ES-I3 (cell line): ENCODE measurements around the gene NT5DC1.

Experiments
- H3K36me3 ChIP-seq: 2 replicates; pipeline ENCODE4 v1.6.1; 2013; ENCODE audit warnings: mild to moderate bottlenecking, low read length, control low read depth, moderate library complexity; ENCODE audit not compliant: insufficient read depth
- H3K4me1 ChIP-seq: 2 replicates; pipeline ENCODE4 v1.6.1; 2013; ENCODE audit warnings: mild to moderate bottlenecking, control low read depth, low read length; ENCODE audit not compliant: insufficient read depth
- H3K9ac ChIP-seq: 2 replicates; pipeline ENCODE4 v1.6.1; 2013; ENCODE audit warnings: low read depth, mild to moderate bottlenecking, low read length, moderate library complexity
- H3K9me3 ChIP-seq: 2 replicates; pipeline ENCODE4 v1.6.1; 2013; ENCODE audit warnings: mild to moderate bottlenecking, low read length, moderate library complexity; ENCODE audit not compliant: control insufficient read depth, insufficient read depth

Gene NT5DC1

DNA sequence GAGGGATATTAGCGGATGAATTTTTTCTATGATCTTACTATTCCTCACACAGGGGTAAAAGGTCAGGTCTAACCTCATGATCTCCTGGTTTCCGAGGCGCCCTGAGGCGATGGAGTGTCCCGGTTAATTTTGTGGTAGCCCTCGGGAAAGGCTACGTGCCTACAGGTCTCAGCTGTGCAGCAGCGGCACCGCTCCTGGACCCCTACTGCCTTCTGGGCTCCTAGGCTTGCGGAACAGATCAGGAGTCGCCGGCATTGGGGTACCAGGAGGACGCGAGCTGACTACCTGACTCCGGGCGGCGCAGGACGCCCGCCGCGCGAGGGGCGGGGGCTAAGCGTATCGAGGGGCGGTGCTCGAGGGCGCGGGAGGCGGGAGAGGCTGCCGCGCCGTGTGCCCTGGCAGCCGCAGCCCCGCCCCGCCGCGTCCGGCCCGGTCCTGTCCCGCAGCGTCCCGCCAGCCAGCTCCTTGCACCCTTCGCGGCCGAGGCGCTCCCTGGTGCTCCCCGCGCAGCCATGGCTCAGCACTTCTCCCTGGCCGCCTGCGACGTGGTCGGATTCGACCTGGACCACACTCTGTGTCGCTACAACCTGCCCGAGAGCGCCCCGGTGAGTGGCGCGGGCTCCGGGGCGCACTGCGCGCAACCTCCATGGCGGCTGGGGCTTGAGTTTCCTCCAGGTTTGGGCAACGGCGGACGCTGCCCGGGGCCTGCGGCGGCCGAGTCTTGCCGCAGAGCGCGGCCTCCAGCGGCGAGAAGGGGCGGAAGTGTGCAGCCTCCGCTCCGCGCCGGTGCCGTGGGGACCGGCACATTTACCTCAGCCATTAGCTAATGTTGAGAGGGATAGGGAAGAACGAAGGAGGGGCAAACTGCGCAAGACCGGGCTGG lies at the start of gene NT5DC1:
TSS of gene NT5DC1 (plus strand) at position 435 of the 883 bp plus-strand sequence. CDS start at position 513, 78 bp downstream.
- peak within 1 kb of the TSS; percentile 86 for H3K9ac ChIP-seq
- H3K9me3 ChIP-seq: peaks cover 8% of the 10 kb centered on the region; the same call in 1 of the 2 replicates
- 0 out of 2 replicates have a peak, but pooled peaks cover 3% of the 10 kb centered on the region for H3K36me3 ChIP-seq
- 0 out of 2 replicates have a peak, but pooled peaks cover 15% of the 10 kb centered on the region for H3K4me1 ChIP-seq

DNA sequence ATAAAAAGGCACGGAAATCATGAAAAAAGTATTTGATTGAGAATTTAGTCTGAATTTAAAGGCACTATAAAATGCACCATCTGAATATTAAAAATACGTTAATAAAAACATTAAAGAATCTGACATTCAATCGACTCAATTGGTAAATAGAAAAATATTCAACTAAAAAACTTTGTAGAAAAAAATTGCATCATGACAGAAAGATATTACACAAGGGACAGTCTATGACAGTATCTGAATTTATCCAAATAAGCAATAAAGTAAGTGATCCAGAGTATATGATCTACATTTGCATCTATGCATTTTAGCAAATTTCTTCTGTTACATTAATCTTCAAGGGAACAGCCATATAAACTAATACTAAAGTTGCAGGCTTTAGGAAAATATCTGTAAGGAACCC lies 49.4 kb upstream of the NT5DC1 start:
- Histone ChIP-seq H3K36me3 (no peaks in the 10 kb centered on the region), H3K9ac (no peak overlapping the region)

DNA sequence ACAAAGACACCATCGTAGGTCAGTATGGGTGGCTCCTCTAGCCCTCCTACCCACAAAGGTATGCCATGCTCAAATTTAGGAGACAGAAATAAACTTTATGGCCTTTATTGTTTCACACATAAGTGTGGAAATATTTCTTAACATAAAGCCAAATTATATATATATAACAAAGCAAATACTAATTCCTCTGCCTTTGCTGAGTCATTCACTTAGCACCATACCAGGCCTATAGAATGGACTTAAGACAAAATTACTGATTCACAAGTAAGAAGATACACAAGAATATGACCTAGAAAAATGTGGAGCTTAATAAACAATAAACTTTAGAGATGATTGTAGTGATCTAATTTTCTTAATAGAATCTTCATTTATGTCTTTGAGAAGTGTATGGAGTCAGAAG lies 45.1 kb upstream of the NT5DC1 start:
- Histone ChIP-seq H3K9me3 (no peaks in the 10 kb centered on the region), H3K9ac (no peak overlapping the region), H3K4me1 (no peaks in the 10 kb centered on the region), H3K36me3 (no peaks in the 10 kb centered on the region)

More for the DNA sequence above, 49.4 kb upstream of the NT5DC1 start:
- Histone ChIP-seq H3K4me1 (no peaks in the 10 kb centered on the region), H3K9me3 (no peaks in the 10 kb centered on the region)

DNA sequence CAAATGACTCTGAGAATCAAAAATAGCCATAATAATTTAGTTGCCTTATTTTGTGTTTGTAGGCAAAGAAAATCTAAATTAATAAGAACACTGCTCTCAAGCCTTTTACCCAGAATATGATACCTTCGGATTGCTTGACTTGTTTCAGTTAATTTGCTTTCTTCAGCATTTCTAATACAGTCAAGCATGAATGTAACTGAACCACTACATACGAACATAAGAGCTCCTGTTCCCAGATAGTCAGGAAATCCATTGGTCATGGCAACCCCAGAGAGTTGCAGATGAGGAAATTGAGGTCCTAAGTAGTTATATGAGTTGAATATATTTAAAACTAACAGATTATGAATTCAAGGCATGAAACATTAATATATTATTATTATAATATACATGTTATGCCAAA lies 42.9 kb upstream of the NT5DC1 start:
- H3K9ac ChIP-seq: no peak overlapping the region

DNA sequence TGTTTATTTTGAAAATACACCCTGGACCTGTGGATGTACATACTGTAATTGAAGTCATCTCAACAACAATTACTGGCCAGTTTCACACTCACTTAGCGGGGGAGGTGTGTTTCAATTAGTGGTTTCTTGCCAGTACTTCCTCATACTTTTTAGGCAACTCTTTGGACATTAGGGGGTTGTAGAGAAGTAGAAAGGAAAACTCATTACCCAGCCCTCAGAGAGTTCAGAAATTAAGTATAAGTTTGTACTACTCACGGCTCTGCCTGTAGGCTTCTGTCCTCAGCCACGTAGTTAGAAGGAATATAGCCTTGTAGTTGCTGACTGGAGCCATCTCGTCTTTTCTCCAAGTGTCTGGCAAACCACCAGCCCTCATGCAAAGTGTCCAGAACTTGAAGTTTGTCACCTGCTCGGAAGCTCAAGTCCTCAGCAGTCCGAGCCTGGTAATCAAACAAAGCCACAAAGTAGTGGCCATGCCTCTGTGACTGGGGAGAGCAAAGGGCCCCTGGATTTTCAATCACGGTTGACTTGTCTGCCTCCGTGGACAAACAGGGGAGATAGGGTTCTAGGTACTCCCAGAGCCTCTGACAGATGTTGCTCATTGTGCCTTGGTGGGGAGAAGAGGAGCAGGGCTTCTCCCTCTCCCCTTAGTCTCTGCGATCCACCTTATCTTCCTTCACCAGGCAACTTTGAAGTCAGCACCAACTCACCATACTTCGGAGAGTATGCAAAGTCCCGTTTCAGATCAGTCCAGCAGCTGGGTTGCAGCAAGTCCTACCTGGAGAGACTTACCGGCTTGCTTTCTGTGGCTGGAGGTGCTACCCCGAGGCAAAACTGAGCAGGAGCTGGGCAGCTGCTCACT lies 40.7 kb upstream of the NT5DC1 start:
- Histone ChIP-seq H3K9ac (no peak overlapping the region), H3K4me1 (no peaks in the 10 kb centered on the region), H3K36me3 (no peaks in the 10 kb centered on the region), H3K9me3 (no peaks in the 10 kb centered on the region)

More for the DNA sequence above, 42.9 kb upstream of the NT5DC1 start:
- Histone ChIP-seq H3K36me3 (no peaks in the 10 kb centered on the region), H3K9me3 (no peaks in the 10 kb centered on the region), H3K4me1 (no peaks in the 10 kb centered on the region)

DNA sequence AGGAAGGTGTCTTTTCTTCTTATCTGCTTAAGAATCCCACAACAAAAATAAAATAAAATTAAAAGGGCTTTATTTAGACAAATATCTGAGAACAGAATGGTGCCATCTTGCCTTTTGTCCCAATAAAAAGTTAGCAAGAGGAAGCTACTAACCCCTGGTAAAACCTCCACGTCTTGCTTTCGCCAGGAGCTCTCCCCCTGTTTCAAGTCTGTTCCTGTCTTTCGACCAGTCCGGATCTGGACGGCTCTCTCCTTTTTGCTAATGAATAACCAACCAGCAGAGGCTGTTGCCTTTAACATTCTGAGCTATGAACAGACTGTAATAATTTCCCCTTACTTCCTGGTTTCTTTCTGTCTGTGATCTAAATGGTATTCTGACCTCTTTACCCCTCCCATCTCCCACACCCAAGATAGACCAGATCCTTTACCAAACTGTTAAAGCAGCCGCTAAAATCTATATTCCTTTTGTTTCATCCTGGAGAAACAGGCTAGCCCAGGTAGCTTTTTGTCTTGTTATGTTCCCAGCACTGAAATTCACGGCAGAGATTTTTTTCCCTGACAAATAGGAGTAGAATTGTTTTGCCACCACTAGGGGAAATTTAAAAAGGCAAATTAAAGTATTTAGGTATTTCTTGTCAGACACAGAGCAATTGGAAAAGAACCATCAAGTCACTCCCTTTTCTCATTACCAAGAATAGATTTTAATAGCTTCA lies 39.9 kb upstream of the NT5DC1 start, which contains the start of gene FRK:
TSS of gene FRK (minus strand) at position 320 of the 712 bp plus-strand sequence. CDS start 580 bp downstream, outside the sequence.
- Histone ChIP-seq H3K9me3 (no peaks in the 10 kb centered on the region), H3K4me1 (no peaks in the 10 kb centered on the region), H3K9ac (no peak within 1 kb of the TSS), H3K36me3 (no peaks in the 10 kb centered on the region)

DNA sequence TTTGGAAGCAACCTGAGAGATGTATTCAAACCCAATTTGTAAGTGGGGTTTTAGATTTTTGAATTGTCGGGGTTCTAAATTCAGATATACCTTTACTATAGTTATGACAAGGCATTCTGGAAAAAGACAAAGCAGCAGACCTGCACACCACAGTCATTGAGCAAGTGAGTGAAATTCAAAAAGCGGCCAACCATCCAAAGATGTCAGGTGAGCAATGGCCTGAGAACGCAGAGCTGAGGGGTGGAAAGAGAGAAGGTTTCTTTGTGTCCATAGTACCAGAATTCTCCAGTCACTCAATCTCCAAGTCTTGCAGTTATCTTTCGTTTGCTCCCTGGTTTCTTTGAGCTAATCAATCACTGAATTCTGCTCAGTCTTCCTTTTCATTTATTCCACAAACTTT lies 38.2 kb upstream of the NT5DC1 start:
- H3K36me3 ChIP-seq: no peaks in the 10 kb centered on the region
- H3K9ac ChIP-seq: no peak overlapping the region
- no peaks in the 10 kb centered on the region for H3K9me3 ChIP-seq
- no peaks in the 10 kb centered on the region for H3K4me1 ChIP-seq

DNA sequence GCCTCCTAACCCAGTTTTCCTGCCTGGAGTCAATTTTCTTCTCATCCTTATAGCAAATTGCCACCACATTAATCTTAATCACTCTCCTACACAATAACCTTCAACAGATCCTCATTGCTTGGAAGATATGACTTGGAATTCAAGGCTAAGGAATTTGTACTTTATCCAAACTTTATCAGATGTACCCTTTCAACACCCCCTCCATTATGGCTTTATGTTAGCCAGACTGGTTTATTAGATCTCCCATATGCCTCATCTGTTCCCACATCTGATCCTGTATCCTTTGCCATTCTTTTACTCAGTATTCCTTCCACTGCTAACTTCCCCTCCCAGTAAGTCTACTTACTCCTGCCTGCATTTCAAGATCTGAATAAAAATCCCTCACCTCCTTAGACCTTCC lies 36.0 kb upstream of the NT5DC1 start:
- H3K9me3 ChIP-seq: no peaks in the 10 kb centered on the region
- no peaks in the 10 kb centered on the region for H3K36me3 ChIP-seq
- H3K4me1 ChIP-seq: no peaks in the 10 kb centered on the region
- H3K9ac ChIP-seq: no peak overlapping the region

DNA sequence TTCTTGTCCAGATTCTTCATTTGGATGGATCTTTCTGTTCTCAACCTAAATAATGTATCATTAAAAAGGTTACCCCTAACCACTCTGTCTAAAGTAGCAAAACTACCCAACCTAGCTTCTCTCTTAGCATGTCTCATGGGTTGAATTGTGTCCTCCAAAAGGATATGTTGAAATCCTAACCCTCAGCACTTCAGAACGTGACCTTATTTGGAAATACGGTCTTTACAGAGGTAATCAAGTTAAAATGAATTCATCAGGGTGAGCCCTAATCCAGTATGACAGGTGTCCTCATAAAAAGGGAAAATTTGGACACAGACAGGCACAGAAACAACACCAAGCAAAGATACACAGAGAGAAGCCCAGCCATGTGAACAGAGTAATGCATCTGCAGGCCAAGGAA lies 33.9 kb upstream of the NT5DC1 start:
- no peaks in the 10 kb centered on the region for H3K36me3 ChIP-seq
- H3K9me3 ChIP-seq: no peaks in the 10 kb centered on the region
- no peak overlapping the region for H3K9ac ChIP-seq
- H3K4me1 ChIP-seq: no peaks in the 10 kb centered on the region

DNA sequence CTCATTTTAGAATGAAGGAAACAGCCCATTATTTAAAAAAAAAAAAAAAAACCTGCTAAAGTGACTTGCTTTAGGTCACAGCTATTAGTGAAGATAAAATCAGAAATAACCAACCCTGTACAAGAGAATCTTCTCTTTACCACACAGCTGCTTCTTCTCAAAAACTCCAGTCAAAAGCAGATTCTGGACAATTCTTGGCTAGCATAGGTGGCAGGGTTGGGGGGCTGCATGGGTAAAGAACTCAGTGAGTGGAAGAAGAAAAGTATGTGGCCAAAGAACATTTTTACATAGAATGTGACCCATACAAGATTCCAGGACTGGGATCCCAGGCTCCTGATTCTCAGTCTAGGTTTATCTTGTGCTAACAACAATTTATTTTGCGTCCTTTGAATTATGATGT lies 30.6 kb upstream of the NT5DC1 start:
- H3K9ac ChIP-seq: no peak overlapping the region
- H3K9me3 ChIP-seq: no peaks in the 10 kb centered on the region; the same call in 1 of the 2 replicates
- H3K4me1 ChIP-seq: no peaks in the 10 kb centered on the region; the same call in 1 of the 2 replicates
- no peaks in the 10 kb centered on the region for H3K36me3 ChIP-seq

DNA sequence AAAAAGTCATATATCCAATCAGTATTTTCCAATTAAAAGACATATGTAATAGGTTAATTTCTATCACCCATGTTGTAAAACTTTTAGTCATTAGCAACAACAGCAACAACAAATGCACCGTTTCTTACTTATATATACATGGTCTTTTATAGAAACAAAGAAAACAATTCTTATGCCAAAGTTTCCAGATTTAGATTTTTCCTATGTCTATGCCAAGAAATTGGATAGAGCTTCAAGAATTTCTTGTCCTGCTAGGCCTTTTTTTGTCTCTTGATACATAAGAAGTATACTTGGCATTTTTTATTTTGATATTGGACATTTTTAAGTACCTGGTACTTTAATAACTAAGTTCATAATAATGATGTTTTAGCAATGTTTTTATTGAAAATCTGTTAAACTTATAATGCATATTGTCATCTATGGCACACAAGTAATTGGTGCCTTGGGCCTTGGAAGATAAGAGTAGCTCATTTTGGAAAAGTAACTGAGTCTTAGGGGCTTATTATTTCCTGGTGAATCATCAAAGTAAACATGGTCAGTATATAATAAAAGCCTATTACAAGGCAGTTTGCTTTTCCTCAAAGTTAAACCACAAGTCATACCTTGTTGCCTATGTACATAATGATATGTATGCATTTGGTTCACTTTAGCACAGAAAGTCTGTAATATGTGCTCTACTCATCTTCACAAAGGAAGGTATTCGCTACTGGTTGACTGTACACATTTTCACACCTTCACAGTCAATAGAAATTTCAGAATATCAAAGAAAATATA lies 29.9 kb upstream of the NT5DC1 start:
- Histone ChIP-seq H3K4me1 (no peaks in the 10 kb centered on the region; the same call in 1 of the 2 replicates), H3K9me3 (no peaks in the 10 kb centered on the region; the same call in 1 of the 2 replicates), H3K36me3 (no peaks in the 10 kb centered on the region), H3K9ac (no peak overlapping the region)

DNA sequence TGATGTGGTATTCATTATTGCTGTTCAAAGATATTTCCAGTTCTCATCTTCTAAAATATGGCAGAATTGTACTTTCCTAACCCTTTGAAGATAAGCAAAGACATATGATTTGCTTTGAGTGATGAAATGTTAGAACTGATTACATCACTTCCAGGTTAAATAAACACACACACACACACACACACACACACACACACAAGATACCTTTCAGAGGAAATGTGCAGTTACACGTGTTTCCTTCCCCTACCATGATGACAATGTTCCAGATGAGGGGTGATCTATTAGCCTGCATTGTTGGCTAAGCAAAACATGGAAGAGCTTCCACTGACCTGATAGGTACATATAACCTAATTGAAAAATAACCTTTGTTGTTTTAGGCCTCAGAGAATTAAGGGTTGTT lies 28.3 kb upstream of the NT5DC1 start:
- H3K36me3 ChIP-seq: no peaks in the 10 kb centered on the region
- peaks cover 3% of the 10 kb centered on the region for H3K4me1 ChIP-seq
- H3K9ac ChIP-seq: no peak overlapping the region
- H3K9me3 ChIP-seq: no peaks in the 10 kb centered on the region; the same call in 1 of the 2 replicates

DNA sequence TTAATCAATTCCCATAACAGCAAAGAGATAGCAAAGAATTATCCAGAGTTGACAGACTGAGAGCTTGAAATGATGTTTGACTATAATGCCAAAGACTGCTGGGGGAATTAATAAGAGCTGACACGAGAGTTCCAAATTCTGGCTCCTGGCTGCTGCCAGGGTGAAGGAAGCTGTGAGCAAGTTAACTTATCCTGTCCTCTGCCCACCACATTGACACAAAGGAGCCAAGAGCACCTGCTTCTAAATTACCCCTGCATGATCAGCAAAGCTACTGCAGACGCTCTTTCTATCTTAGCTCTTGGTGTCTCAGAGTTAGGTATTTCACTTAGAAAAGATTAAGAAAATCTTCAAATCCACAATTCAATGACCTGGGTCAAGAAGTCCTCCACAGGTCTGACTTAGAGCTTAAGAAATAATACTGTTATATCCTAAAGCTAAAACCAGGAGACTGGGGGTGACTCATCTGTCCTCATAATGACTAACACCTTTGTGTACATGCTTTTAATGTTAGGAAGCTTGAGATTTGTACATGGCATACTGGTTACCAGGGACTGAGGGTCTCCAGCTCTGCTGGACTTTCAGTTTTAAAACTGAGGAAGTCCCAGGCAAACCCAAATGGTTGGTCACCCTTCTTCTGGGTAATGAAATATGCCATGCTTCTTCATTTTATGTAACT lies 26.8 kb upstream of the NT5DC1 start:
- peaks cover 5% of the 10 kb centered on the region for H3K4me1 ChIP-seq
- no peak overlapping the region for H3K9ac ChIP-seq
- no peaks in the 10 kb centered on the region for H3K36me3 ChIP-seq
- H3K9me3 ChIP-seq: no peaks in the 10 kb centered on the region; the same call in 1 of the 2 replicates
